ENCODE measurements around the gene HAL.
A peak's percentile ranks its signal among the peaks of the same experiment; 100 is the strongest.

The HAL gene

GRCh38 chr12:96000858-96001257, 4.7 kb upstream of the HAL start:
- no peak for TF ChIP-seq CSDC2 (CRISPR knock-in tag; IDR thresholded peaks at IDR 0.05)
- TF ChIP-seq TOX (CRISPR knock-in tag; IDR thresholded peaks at IDR 0.05; ENCODE audit: borderline replicate concordance) = no peak
- TF ChIP-seq ZNF70 (CRISPR knock-in tag; IDR thresholded peaks at IDR 0.05) = no peak
- no peak for TF ChIP-seq ZNF8 (CRISPR knock-in tag; IDR thresholded peaks at IDR 0.05)
- TF ChIP-seq TSHZ2 (CRISPR knock-in tag; IDR thresholded peaks at IDR 0.05) = no peak
- TF ChIP-seq BACH2 (CRISPR knock-in tag; IDR thresholded peaks at IDR 0.05; ENCODE audit: borderline replicate concordance) = no peak
- no peak for TF ChIP-seq ZFP30 (CRISPR knock-in tag; IDR thresholded peaks at IDR 0.05)
- no peak for TF ChIP-seq RARB (CRISPR knock-in tag; IDR thresholded peaks at IDR 0.05)
- TF ChIP-seq ZC3H10 (CRISPR knock-in tag; IDR thresholded peaks at IDR 0.05) = no peak
- TF ChIP-seq PPARA (CRISPR knock-in tag; IDR thresholded peaks at IDR 0.05; ENCODE audit: borderline replicate concordance) = no peak
- TF ChIP-seq ARNTL (CRISPR knock-in tag; IDR thresholded peaks at IDR 0.05; ENCODE audit: borderline replicate concordance, low read depth) = no peak
- no peak for TF ChIP-seq SNAI2 (CRISPR knock-in tag; IDR thresholded peaks at IDR 0.05)
- TF ChIP-seq ESRRG (CRISPR knock-in tag; IDR thresholded peaks at IDR 0.05) = no peak
- no peak for TF ChIP-seq ZFP3 (CRISPR knock-in tag; IDR thresholded peaks at IDR 0.05)
- no peak for TF ChIP-seq POU6F1 (CRISPR knock-in tag; IDR thresholded peaks at IDR 0.05; ENCODE audit: borderline replicate concordance, low read depth)
- TF ChIP-seq OSR1 (CRISPR knock-in tag; IDR thresholded peaks at IDR 0.05) = no peak
- no peak for TF ChIP-seq PATZ1 (CRISPR knock-in tag; IDR thresholded peaks at IDR 0.05; ENCODE audit: borderline replicate concordance)
- no peak for TF ChIP-seq ISL1 (CRISPR knock-in tag; IDR thresholded peaks at IDR 0.05)
- TF ChIP-seq CREB5 (CRISPR knock-in tag; IDR thresholded peaks at IDR 0.05; ENCODE audit: low read depth) = no peak
- TF ChIP-seq ZNF565 (CRISPR knock-in tag; conservative IDR thresholded peaks at IDR 0.05; ENCODE audit: low read depth) = no peak
- ATAC-seq = no peak

GRCh38 chr12:95999484-95999883, 3.3 kb upstream of the HAL start:
- no peak for ATAC-seq
- no peak for TF ChIP-seq ESRRG (CRISPR knock-in tag; IDR thresholded peaks at IDR 0.05)

GRCh38 chr12:95998611-95999286, 2.6 kb upstream of the HAL start:
- peak; percentile 98 for ATAC-seq
- TF ChIP-seq BACH2 (CRISPR knock-in tag; IDR thresholded peaks at IDR 0.05; ENCODE audit: borderline replicate concordance) (no peak), CSRNP3 (CRISPR knock-in tag; IDR thresholded peaks at IDR 0.05) (no peak), ZNF8 (CRISPR knock-in tag; IDR thresholded peaks at IDR 0.05) (no peak), TCF4 (CRISPR knock-in tag; IDR thresholded peaks at IDR 0.05; ENCODE audit: borderline replicate concordance) (no peak), ZFP30 (CRISPR knock-in tag; IDR thresholded peaks at IDR 0.05) (no peak), ZFP3 (CRISPR knock-in tag; IDR thresholded peaks at IDR 0.05) (no peak), POU6F1 (CRISPR knock-in tag; IDR thresholded peaks at IDR 0.05; ENCODE audit: borderline replicate concordance, low read depth) (no peak), CSDC2 (CRISPR knock-in tag; IDR thresholded peaks at IDR 0.05) (no peak), ARNTL (CRISPR knock-in tag; IDR thresholded peaks at IDR 0.05; ENCODE audit: borderline replicate concordance, low read depth) (no peak), PATZ1 (CRISPR knock-in tag; IDR thresholded peaks at IDR 0.05; ENCODE audit: borderline replicate concordance) (no peak), RARB (CRISPR knock-in tag; IDR thresholded peaks at IDR 0.05) (no peak)

Data from SK-N-SH treated with all-trans-retinoic acid at 6 μM for 48 hours (cell line).